ENCODE measurements around the gene IGFBP1. TPM values are rescaled to one million over a fixed set of nuclear protein-coding genes. Genes with fewer than 3 reads are reported as not detected.
A peak's percentile ranks its signal among the peaks of the same experiment; 100 is the strongest.

Gene IGFBP1
- total and polyA plus RNA-seq, 2 of the 13 experiments (the other 11 are each of a cell fraction or from before 2014, with no cell fraction given) = 5.4 to 885 TPM

GRCh38 chr7:45893996-45894664, 5.8 kb downstream of the IGFBP1 start (continued):
- TF ChIP-seq HES4 (CRISPR knock-in tag; IDR thresholded peaks at IDR 0.05; ENCODE audit: borderline replicate concordance) (no peak), ZNF746 (CRISPR knock-in tag; IDR thresholded peaks at IDR 0.05) (no peak), GLMP (CRISPR knock-in tag; IDR thresholded peaks at IDR 0.05; ENCODE audit: borderline replicate concordance) (peak; percentile 81; the same call in 1 of the 2 replicates), HMGXB3 (CRISPR knock-in tag; IDR thresholded peaks at IDR 0.05; ENCODE audit: borderline replicate concordance) (peak; percentile 80; the same call in 1 of the 2 replicates), ZBED4 (CRISPR knock-in tag; IDR thresholded peaks at IDR 0.05; ENCODE audit: borderline replicate concordance) (no peak), ASH2L (IDR thresholded peaks at IDR 0.05; ENCODE audit: insufficient read length, low read depth, low read length) (no peak), ZNF407 (CRISPR knock-in tag; IDR thresholded peaks at IDR 0.05; ENCODE audit: not compliant biosample characterization) (peak; percentile 88), KLF16 (CRISPR knock-in tag; IDR thresholded peaks at IDR 0.05) (0 out of 4 replicates have a peak, but pooled peaks have one; percentile 14 to 54), YEATS4 (CRISPR knock-in tag; IDR thresholded peaks at IDR 0.05; ENCODE audit: borderline replicate concordance) (no peak)

All from HepG2 (cell line).